ENCODE measurements around the gene STPG2. TPM values are rescaled to one million over a fixed set of nuclear protein-coding genes. Genes with fewer than 3 reads are reported as not detected.
A peak's percentile ranks its signal among the peaks of the same experiment; 100 is the strongest.

Gene STPG2
- total RNA-seq, 1 experiment from 2014 or later, result 0.35 TPM

GRCh38 chr4:97593248-97593647 lies 550.0 kb downstream of the STPG2 start:
- H3K4me1 ChIP-seq (replicated peaks; ENCODE audit: insufficient read depth), result 0 out of 2 replicates have a peak, but pooled peaks cover 9% of the 10 kb centered on the region
- intact Hi-C loops (cut with micrococcal nuclease; ENCODE audit: unreplicated experiment), result no loop called here
- no peaks in the 10 kb centered on the region for H3F3A ChIP-seq (ENCODE audit: insufficient read depth, low read depth)
- no peaks in the 10 kb centered on the region for H3K27me3 ChIP-seq (ENCODE audit: insufficient read depth, low read depth)
- H3K9me3 ChIP-seq (ENCODE audit: insufficient read depth, low read depth), result no peaks in the 10 kb centered on the region
- H3K36me3 ChIP-seq (ENCODE audit: low read depth), result no peaks in the 10 kb centered on the region
- no TSS peak for BruUV-seq (replicated peaks)
- H3K79me2 ChIP-seq (ENCODE audit: low read depth), result no peaks in the 10 kb centered on the region
- no peaks in the 10 kb centered on the region for H3K9me2 ChIP-seq (ENCODE audit: insufficient read depth)
- no peaks in the 10 kb centered on the region for H4K20me1 ChIP-seq (ENCODE audit: insufficient read depth)
- DNase-seq, result no peak
- ChIA-PET CTCF (no interaction called here), POLR2A (ENCODE audit: unreplicated experiment) (no interaction called here)
- no peak overlapping the region for H3K4me3 ChIP-seq
- H3K4me2 ChIP-seq, result no peak overlapping the region
- H2AFZ ChIP-seq, result no peak overlapping the region
- no peak for TF ChIP-seq CTCF (conservative IDR thresholded peaks at IDR 0.05)
- no peak for TF ChIP-seq EZH2 (IDR thresholded peaks at IDR 0.05; ENCODE audit: low read depth)
- no peak overlapping the region for H3K27ac ChIP-seq

- H3F3A ChIP-seq (ENCODE audit: insufficient read depth, low read depth), result no peaks in the 10 kb centered on the region
- 0 out of 2 replicates have a peak, but pooled peaks cover 9% of the 10 kb centered on the region for H3K4me1 ChIP-seq (replicated peaks; ENCODE audit: insufficient read depth)
- H3K9me3 ChIP-seq (ENCODE audit: insufficient read depth, low read depth), result no peaks in the 10 kb centered on the region
- POLR2A ChIA-PET (ENCODE audit: unreplicated experiment), result no interaction called here
- H3K4me2 ChIP-seq, result no peak overlapping the region
- TF ChIP-seq CTCF (conservative IDR thresholded peaks at IDR 0.05) (no peak), EZH2 (IDR thresholded peaks at IDR 0.05; ENCODE audit: low read depth) (no peak)
- no peaks in the 10 kb centered on the region for H3K36me3 ChIP-seq (ENCODE audit: low read depth)
- no peak overlapping the region for H3K27ac ChIP-seq
- no peaks in the 10 kb centered on the region for H3K79me2 ChIP-seq (ENCODE audit: low read depth)
- CTCF ChIA-PET, result no interaction called here
- H3K9me2 ChIP-seq (ENCODE audit: insufficient read depth), result no peaks in the 10 kb centered on the region
- H4K20me1 ChIP-seq (ENCODE audit: insufficient read depth), result no peaks in the 10 kb centered on the region
- intact Hi-C loops (cut with micrococcal nuclease; ENCODE audit: unreplicated experiment), result no loop called here
- no peak overlapping the region for H3K4me3 ChIP-seq
- no peaks in the 10 kb centered on the region for H3K27me3 ChIP-seq (ENCODE audit: insufficient read depth, low read depth)
- BruUV-seq (replicated peaks), result no TSS peak
- DNase-seq, result no peak
- H2AFZ ChIP-seq, result no peak overlapping the region
Observed at GRCh38 chr4:97590266-97590665, 553.0 kb downstream of the STPG2 start.

GRCh38 chr4:97589481-97590196 lies 553.6 kb downstream of the STPG2 start:
- no peaks in the 10 kb centered on the region for H3K9me2 ChIP-seq (ENCODE audit: insufficient read depth)
- TF ChIP-seq EZH2 (IDR thresholded peaks at IDR 0.05; ENCODE audit: low read depth) (no peak), CTCF (conservative IDR thresholded peaks at IDR 0.05) (no peak)
- H3K9me3 ChIP-seq (ENCODE audit: insufficient read depth, low read depth), result no peaks in the 10 kb centered on the region
- no peaks in the 10 kb centered on the region for H3F3A ChIP-seq (ENCODE audit: insufficient read depth, low read depth)
- no peaks in the 10 kb centered on the region for H3K27me3 ChIP-seq (ENCODE audit: insufficient read depth, low read depth)
- POLR2A ChIA-PET (ENCODE audit: unreplicated experiment), result no interaction called here
- H3K4me2 ChIP-seq, result no peak overlapping the region
- H3K4me3 ChIP-seq, result no peak overlapping the region
- H3K27ac ChIP-seq, result no peak overlapping the region
- H4K20me1 ChIP-seq (ENCODE audit: insufficient read depth), result no peaks in the 10 kb centered on the region
- no TSS peak for BruUV-seq (replicated peaks)
- intact Hi-C loops (cut with micrococcal nuclease; ENCODE audit: unreplicated experiment), result no loop called here
- peak in 1 of 2 experiments; percentile 35 for DNase-seq
- H3K4me1 ChIP-seq (replicated peaks; ENCODE audit: insufficient read depth), result 0 out of 2 replicates have a peak, but pooled peaks cover 9% of the 10 kb centered on the region
- H3K79me2 ChIP-seq (ENCODE audit: low read depth), result no peaks in the 10 kb centered on the region
- H2AFZ ChIP-seq, result no peak overlapping the region
- CTCF ChIA-PET, result no interaction called here
- no peaks in the 10 kb centered on the region for H3K36me3 ChIP-seq (ENCODE audit: low read depth)
